GM12878 (cell line): ENCODE measurements around the gene LPIN2. TPM values are rescaled to one million over a fixed set of nuclear protein-coding genes. Genes with fewer than 3 reads are reported as not detected.

Source experiments
- ATAC-seq: fragments of 200-7000 bp; cut with Tn5 transposase; 3 replicates; pipeline ENCODE4 v1.9.1; 2020; ENCODE audit warnings: mild to moderate bottlenecking, moderate library complexity
- BruUV-seq: library from RNA; stranded (reverse); fragments of 400-500 nt; replicated peaks from 2 replicates; lab custom pipeline; 2021; lab: Mats Ljungman, UMichigan
- CTCF ChIA-PET: fragments of 300-600 bp; sonication (Branson Sonifier 250); formaldehyde crosslinking; extraction: SDS; loops from one replicate; lab custom pipeline; 2021; ENCODE audit warnings: inconsistent platforms; lab: Yijun Ruan, JAX
- POLR2A ChIA-PET: fragments of 350-600 bp; formaldehyde crosslinking; extraction: SDS; loops from one replicate; lab custom pipeline; 2021; ENCODE audit warnings: inconsistent platforms; lab: Charles Lee
- RAD21 ChIA-PET: fragments of 300-600 bp; sonication (Branson Sonifier 250); formaldehyde crosslinking; loops from one replicate; lab custom pipeline; 2023; ENCODE audit warnings: antibody characterized with exemption; ENCODE audit not compliant: unreplicated experiment; lab: Charles Lee
- SMC1A ChIA-PET: fragments of 300-600 bp; sonication (Branson Sonifier 250); formaldehyde crosslinking; loops from one replicate; lab custom pipeline; 2023; ENCODE audit not compliant: unreplicated experiment, uncharacterized antibody; lab: Charles Lee
- DNase-seq: peaks from one replicate; pipeline ENCODE4 v3.0.0-alpha.2; 2011; ENCODE audit warnings: low read depth, low spot score
- FAIRE-seq: peaks from 3 replicates; lab custom pipeline; 2011; peaks lifted over from hg19 to GRCh38; lab: Jason Lieb, UNC
- H2AFZ ChIP-seq: 2 replicates; pipeline ENCODE4 v1.6.0; 2011; ENCODE audit warnings: low read depth, low read length, control low read depth; ENCODE audit not compliant: control insufficient read depth
- H3K27ac ChIP-seq: 2 replicates; pipeline ENCODE4 v1.5.1; 2011; ENCODE audit warnings: control low read depth; ENCODE audit not compliant: control insufficient read depth, insufficient read depth
- H3K27me3 ChIP-seq, 2 experiments: replicated peaks in 1 of 2; 2 replicates each; pipeline versions ENCODE4 v1.6.0 to v1.6.1; 2011; ENCODE audit warnings: low read length in 1 of 2; ENCODE audit not compliant: control insufficient read depth in 2 of 2, insufficient read depth in 2 of 2
- H3K36me3 ChIP-seq, 2 experiments: 2 replicates each; pipeline ENCODE4 v1.5.1; 2011; ENCODE audit warnings: low read length in 1 of 2; ENCODE audit not compliant: control insufficient read depth in 2 of 2, insufficient read depth in 2 of 2
- H3K4me1 ChIP-seq: 2 replicates; pipeline ENCODE4 v1.6.1; 2011; ENCODE audit warnings: mild to moderate bottlenecking, low read length, moderate library complexity, mixed read lengths; ENCODE audit not compliant: control insufficient read depth, insufficient read depth
- H3K4me2 ChIP-seq: 2 replicates; pipeline ENCODE4 v1.6.0; 2011; ENCODE audit warnings: control low read depth; ENCODE audit not compliant: control insufficient read depth, insufficient read depth
- H3K4me3 ChIP-seq: fragments of 200-600 bp; sonication (generic); 2 replicates; pipeline ENCODE4 v1.5.1; 2016
- H3K79me2 ChIP-seq: 2 replicates; pipeline ENCODE4 v1.6.0; 2011; ENCODE audit warnings: low read length; ENCODE audit not compliant: control insufficient read depth, insufficient read depth
- H3K9ac ChIP-seq: 2 replicates; pipeline ENCODE4 v1.8.0; 2011; ENCODE audit warnings: low read length, control low read depth, mixed read lengths; ENCODE audit not compliant: control insufficient read depth, insufficient read depth
- H3K9me3 ChIP-seq: replicated peaks from 3 replicates; pipeline ENCODE4 v1.5.1; 2011; ENCODE audit warnings: mild to moderate bottlenecking, low read length; ENCODE audit not compliant: control insufficient read depth, insufficient read depth
- H4K20me1 ChIP-seq: 2 replicates; pipeline ENCODE4 v1.6.0; 2011; ENCODE audit not compliant: control insufficient read depth, insufficient read depth
- FOS ChIP-seq: IDR thresholded peaks from 3 replicates; pipeline ENCODE4 v1.6.1; 2011; ENCODE audit warnings: borderline replicate concordance; ENCODE audit not compliant: insufficient read length; ENCODE audit errors: extremely low read depth
- FOXM1 ChIP-seq: IDR thresholded peaks from 2 replicates; pipeline ENCODE4 v1.6.1; 2012; ENCODE audit warnings: low read depth, mild to moderate bottlenecking, inconsistent platforms, low read length, moderate library complexity
- HSF1 ChIP-seq: fragments of 150-350 bp; IDR thresholded peaks from 2 replicates; pipeline ENCODE4 v1.6.1; 2014; ENCODE audit warnings: mild to moderate bottlenecking, low read depth, low read length
- JUNB ChIP-seq: IDR thresholded peaks from 2 replicates; pipeline ENCODE4 v1.6.1; 2016; ENCODE audit warnings: antibody characterized with exemption, mild to moderate bottlenecking
- NKRF ChIP-seq: fragments of 450-650 bp; conservative IDR thresholded peaks from 2 replicates; pipeline ENCODE4 v1.6.1; 2017; ENCODE audit warnings: mild to moderate bottlenecking, moderate library complexity
- POU2F2 ChIP-seq: IDR thresholded peaks from 3 replicates; pipeline ENCODE4 v1.6.1; 2011; ENCODE audit warnings: low read depth, mild to moderate bottlenecking, low read length, borderline replicate concordance
- RB1 ChIP-seq: fragments of 450-650 bp; formaldehyde crosslinking; IDR thresholded peaks from 2 replicates; pipeline ENCODE4 v1.6.1; 2017; ENCODE audit warnings: mild to moderate bottlenecking, borderline replicate concordance
- SMAD5 ChIP-seq: IDR thresholded peaks from 2 replicates; pipeline ENCODE4 v1.6.1; 2016; ENCODE audit warnings: antibody characterized with exemption, low read depth
- SMARCA5 ChIP-seq: fragments of 450-650 bp; IDR thresholded peaks from 2 replicates; pipeline ENCODE4 v1.6.1; 2017; ENCODE audit warnings: mild to moderate bottlenecking
- ZNF24 ChIP-seq: fragments of 450-650 bp; IDR thresholded peaks from 2 replicates; pipeline ENCODE4 v1.6.1; 2017; ENCODE audit warnings: antibody characterized with exemption, mild to moderate bottlenecking
- ZSCAN29 ChIP-seq: fragments of 450-650 bp; IDR thresholded peaks from 2 replicates; pipeline ENCODE4 v1.6.1; 2017; ENCODE audit warnings: mild to moderate bottlenecking, moderate library complexity
- WGBS: methylation state at CpG from one replicate; pipeline ENCODE4 v1.1.6; 2016; ENCODE audit warnings: low lambda C conversion rate; ENCODE audit not compliant: insufficient replicate concordance, insufficient coverage; ENCODE audit errors: missing lambda C conversion rate; 5-methylcytosine and 5-hydroxymethylcytosine counted together
- in situ Hi-C: fragments of 300-500 bp; cut with MboI; formaldehyde crosslinking; loops from 9 replicates; pipeline ENCODE4 v1.14.3; 2018; ENCODE audit warnings: mixed read lengths
- intact Hi-C: fragments of 100-400 bp; cut with micrococcal nuclease; formaldehyde crosslinking; loops from one replicate; pipeline ENCODE4 v1.14.2; 2022; ENCODE audit not compliant: unreplicated experiment
- polyA plus RNA-seq, 11 experiments: library from polyadenylated mRNA; depleted of rRNA in 4 of 11; unstranded in 6 of 11; stranded (reverse) in 5 of 11; fragments of >200 nt; fragmentation: Nextera tagmentation in 4 of 11; fragmentation: Illumina TruSeq in 1 of 11; extraction: Ambion mirVana in 4 of 11; extraction: Trizol in 1 of 11; gene quantifications; 1 replicate in 1 of 11; 2 replicates in 10 of 11; pipeline versions ENCODE4 v1.2.1 to v1.2.3, GENCODE V29; 2011 to 2016; ENCODE audit warnings: inconsistent platforms in 2 of 11, missing spikeins in 2 of 11, low read depth in 1 of 11
- total RNA-seq, 4 experiments: library from RNA; depleted of rRNA in 3 of 4; stranded (reverse); fragments of >200 nt in 3 of 4; fragmentation: Illumina TruSeq in 1 of 4; extraction: Trizol in 1 of 4; gene quantifications; 2 replicates each; pipeline versions ENCODE4 v1.2.1 to v1.2.3, GENCODE V29; 2013 to 2021
- TF ChIP-seq, protein P1 (sequence below): fragments of 450-650 bp; IDR thresholded peaks from 2 replicates; pipeline ENCODE4 v1.6.1; 2017; ENCODE audit warnings: mild to moderate bottlenecking, low read depth, inconsistent platforms; ENCODE audit not compliant: poor library complexity, severe bottlenecking
- TF ChIP-seq, protein P2 (sequence below): fragments of 450-650 bp; IDR thresholded peaks from 2 replicates; pipeline ENCODE4 v1.6.1; 2017; ENCODE audit warnings: mild to moderate bottlenecking

LPIN2 gene
- total and polyA plus RNA-seq, 10 of the 15 experiments (the other 5 are each of a cell fraction or from before 2014, with no cell fraction given), result 4.1 to 28.0 (median 15.9) TPM

DNA sequence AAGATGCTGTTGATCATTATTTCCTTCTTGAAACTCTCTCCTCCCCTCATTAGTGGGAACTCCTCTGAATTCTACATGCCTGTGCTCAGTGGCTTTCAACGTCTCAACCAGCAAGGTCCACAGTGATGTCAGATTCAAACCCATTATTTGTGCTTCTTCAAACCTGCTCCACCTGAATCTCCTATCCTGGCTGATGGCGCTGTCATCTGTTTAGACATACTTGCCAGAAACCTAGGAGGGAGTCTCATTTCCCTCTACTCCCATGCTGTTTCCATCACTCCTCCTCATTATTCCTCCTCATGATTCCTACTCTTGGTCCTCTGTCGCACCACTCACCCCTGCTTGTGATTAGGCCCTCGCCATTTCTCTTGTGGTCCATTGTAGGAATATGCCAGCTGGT lies 2.9 kb upstream of the LPIN2 start:
- Histone ChIP-seq H3K4me2 (no peak overlapping the region), H3K9me3 (no peaks in the 10 kb centered on the region), H2AFZ (peak overlapping the region; percentile 24), H3K27ac (no peak overlapping the region), H3K27me3 (no peaks in the 10 kb centered on the region), H3K4me3 (no peak overlapping the region), H3K79me2 (peaks cover 16% of the 10 kb centered on the region), H4K20me1 (no peaks in the 10 kb centered on the region), H3K9ac (no peak overlapping the region), H3K4me1 (peaks cover 14% of the 10 kb centered on the region), H3K36me3 (no peaks in the 10 kb centered on the region)
- intact Hi-C loops (no loop called here), in situ Hi-C loops (no loop called here)
- ATAC-seq (no peak), FAIRE-seq (no peak), DNase-seq (no peak)
- CTCF ChIA-PET, result interaction anchor here (1.4 to 2.9 kb wide), 3 partner anchors 21 to 230 kb away, joined by 3 to 10 read pairs (median 4); no protein-coding TSS in a partner anchor
- BruUV-seq, result no TSS peak
- TF ChIP-seq NKRF (no peak), ZSCAN29 (no peak), ZNF24 (no peak), SMAD5 (no peak), SMARCA5 (no peak), RB1 (no peak), HSF1 (no peak), FOS (no peak), JUNB (no peak), FOXM1 (no peak), POU2F2 (no peak)
- TF ChIP-seq, protein P1, sequence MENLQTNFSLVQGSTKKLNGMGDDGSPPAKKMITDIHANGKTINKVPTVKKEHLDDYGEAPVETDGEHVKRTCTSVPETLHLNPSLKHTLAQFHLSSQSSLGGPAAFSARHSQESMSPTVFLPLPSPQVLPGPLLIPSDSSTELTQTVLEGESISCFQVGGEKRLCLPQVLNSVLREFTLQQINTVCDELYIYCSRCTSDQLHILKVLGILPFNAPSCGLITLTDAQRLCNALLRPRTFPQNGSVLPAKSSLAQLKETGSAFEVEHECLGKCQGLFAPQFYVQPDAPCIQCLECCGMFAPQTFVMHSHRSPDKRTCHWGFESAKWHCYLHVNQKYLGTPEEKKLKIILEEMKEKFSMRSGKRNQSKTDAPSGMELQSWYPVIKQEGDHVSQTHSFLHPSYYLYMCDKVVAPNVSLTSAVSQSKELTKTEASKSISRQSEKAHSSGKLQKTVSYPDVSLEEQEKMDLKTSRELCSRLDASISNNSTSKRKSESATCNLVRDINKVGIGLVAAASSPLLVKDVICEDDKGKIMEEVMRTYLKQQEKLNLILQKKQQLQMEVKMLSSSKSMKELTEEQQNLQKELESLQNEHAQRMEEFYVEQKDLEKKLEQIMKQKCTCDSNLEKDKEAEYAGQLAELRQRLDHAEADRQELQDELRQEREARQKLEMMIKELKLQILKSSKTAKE, result no peak
- TF ChIP-seq, protein P2, sequence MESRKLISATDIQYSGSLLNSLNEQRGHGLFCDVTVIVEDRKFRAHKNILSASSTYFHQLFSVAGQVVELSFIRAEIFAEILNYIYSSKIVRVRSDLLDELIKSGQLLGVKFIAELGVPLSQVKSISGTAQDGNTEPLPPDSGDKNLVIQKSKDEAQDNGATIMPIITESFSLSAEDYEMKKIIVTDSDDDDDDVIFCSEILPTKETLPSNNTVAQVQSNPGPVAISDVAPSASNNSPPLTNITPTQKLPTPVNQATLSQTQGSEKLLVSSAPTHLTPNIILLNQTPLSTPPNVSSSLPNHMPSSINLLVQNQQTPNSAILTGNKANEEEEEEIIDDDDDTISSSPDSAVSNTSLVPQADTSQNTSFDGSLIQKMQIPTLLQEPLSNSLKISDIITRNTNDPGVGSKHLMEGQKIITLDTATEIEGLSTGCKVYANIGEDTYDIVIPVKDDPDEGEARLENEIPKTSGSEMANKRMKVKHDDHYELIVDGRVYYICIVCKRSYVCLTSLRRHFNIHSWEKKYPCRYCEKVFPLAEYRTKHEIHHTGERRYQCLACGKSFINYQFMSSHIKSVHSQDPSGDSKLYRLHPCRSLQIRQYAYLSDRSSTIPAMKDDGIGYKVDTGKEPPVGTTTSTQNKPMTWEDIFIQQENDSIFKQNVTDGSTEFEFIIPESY, result no peak
- POLR2A ChIA-PET, result no interaction called here
- RAD21 ChIA-PET, result no interaction called here
- SMC1A ChIA-PET, result interaction anchor here (1.7 to 1.8 kb wide), 2 partner anchors 47 to 113 kb away, joined by 7 to 8 read pairs; no protein-coding TSS in a partner anchor
- WGBS, result 72% methylated on average over 4 of the region's 4 CpGs
